GM18526 (cell line): ENCODE results near the gene CCNT1.

Experiments used
- POLR2A ChIP-seq: IDR thresholded peaks from 3 replicates; pipeline ENCODE4 v1.6.1; 2011; ENCODE audit not compliant: insufficient read length; ENCODE audit errors: extremely low read depth

Gene CCNT1

GRCh38 chr12:48694038-48694437, 22.5 kb downstream of the CCNT1 start:
- TF ChIP-seq POLR2A, result no peak

- TF ChIP-seq POLR2A, result no peak
These were observed 22.9 kb downstream of the CCNT1 start for GRCh38 chr12:48693572-48693971.

GRCh38 chr12:48691826-48692487, 24.6 kb downstream of the CCNT1 start:
- TF ChIP-seq POLR2A, result no peak

DNA sequence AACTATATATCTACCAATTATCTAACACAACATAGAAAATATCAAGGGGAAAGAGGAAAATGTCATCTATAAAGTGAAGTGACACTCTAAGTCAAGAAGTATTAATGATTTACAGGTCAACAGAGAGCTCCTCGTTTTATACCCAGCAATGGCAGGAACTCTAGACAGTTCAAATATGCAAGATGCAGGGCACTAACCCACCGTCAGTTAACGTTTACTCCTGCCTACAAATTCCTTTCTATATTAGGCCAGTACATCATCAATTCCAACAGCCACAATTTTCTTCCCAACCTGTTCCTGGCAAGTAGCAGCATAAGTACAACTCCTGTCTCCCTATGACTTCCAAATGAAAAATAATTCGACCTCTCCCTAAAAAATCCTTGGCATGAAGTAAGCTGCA, 25.5 kb downstream of the CCNT1 start:
- no peak for TF ChIP-seq POLR2A

DNA sequence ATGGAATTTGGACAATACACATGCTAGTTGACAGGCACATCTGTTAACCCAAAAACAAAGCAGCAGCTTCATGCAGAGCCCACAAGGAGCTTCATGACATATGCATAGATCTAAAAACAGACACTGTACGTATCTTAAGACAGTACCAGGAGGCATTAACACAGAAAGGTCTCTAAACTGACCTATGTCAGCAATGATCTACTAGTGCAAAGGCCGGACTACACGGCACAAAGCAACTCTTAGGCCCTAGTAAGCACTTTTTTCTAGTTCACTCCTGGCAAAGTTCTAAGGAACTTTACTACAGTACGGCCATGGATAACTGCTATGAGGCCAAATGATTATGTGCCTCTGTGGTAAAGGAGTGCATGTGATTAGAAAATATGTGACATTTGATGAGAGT, 26.1 kb downstream of the CCNT1 start:
- no peak for TF ChIP-seq POLR2A

GRCh38 chr12:48688836-48689235, 27.7 kb downstream of the CCNT1 start:
- TF ChIP-seq POLR2A, result no peak

- TF ChIP-seq POLR2A, result no peak
These were observed 28.9 kb downstream of the CCNT1 start for GRCh38 chr12:48687592-48687991.

DNA sequence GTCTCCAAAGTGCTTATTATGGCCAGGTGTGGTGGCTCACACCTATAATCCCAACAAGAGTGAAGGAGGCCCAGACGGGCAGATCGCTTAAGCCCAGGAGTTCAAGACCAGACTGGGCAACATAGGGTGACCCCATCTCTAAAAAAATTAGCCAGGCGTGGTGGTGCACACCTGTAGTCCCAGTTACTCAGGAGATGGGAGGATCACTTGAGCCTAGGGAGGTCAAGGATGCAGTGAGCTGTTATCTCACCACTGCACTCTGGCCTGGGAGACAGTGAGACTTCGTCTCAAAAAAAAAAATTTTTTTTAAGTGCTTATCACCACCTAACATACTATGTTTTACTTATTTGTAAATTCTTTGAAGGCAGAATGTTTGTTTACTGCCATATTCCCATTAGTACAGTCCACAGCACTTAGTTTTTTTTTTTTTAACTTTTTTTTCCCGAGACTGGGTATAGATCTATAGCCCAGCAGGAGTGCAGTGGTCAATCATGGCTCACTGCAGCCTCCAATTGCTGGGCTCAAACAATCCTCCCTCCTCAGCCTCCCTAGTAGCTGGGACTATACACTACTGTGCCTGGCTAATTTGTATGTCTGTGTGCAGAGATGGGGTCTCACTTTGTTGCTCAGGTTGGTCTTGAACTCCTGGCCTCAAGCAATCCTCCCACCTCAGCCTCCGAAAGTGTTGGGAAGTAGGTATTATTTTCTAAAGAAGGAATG, 29.7 kb downstream of the CCNT1 start:
- TF ChIP-seq POLR2A, result no peak

GRCh38 chr12:48686037-48686595, 30.4 kb downstream of the CCNT1 start:
- TF ChIP-seq POLR2A, result no peak

DNA sequence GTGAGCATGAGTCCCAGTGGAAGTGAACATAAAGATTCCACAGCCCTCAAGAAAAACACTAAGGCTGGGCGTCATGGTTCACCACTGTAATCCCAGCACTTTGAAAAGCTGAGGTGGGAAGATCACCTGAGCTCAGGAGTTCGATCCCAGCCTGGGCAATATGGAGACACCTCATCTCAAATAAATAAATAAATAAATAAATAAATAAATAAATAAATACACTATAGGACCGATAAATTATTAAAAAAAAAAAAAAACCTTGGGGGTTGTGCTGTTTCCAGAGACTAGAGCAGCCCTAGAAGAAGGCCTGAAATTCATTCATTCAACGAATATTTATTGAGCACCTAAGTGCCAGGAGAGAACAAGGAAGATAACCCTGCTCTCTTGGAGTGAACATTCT, 33.0 kb downstream of the CCNT1 start:
- no peak for TF ChIP-seq POLR2A

- no peak for TF ChIP-seq POLR2A
These were observed 33.6 kb downstream of the CCNT1 start for GRCh38 chr12:48682927-48683326.

DNA sequence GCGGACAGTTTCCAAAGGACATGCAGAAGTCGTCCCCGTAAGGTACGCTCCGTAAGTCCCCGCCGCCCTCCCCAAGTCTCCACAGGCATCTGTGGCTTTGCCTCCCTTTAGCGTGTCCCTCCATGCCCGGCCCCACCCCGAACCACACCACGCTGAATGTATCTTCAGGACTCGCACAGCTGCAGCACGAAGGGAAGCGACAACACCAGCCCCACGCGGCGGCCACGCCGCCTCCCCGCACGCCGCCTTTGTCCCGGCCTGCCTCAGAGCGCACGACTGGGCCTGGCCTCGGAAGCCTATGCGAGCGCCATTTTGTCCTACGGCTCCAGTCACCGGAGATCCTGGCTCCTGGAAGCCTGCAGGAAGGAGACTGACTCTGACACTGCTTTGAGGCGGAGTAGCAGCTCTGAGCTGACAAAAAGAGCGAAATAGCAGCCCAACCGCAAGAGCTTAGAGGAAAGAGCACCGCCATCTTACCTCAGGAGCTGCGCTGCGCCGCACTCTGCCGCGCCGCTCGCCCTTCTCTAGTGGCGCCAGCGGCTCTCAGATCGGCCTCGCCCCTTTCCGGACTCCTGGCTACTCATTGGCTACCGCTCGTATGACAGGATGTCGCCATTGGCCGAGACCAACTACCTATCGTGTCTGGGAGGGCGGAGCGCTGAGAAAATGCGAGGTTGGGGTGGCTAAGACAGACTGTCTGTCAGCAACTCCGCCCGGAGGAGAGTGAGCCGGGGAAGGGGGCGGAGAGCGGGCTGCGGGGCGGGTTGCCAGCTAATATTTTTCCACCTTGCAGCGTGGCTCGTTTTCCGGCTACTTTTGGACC, 34.6 kb downstream of the CCNT1 start, which contains the start of gene KANSL2:
KANSL2 (minus strand) TSS at position 529 of the 823 bp plus-strand sequence. CDS start 606 bp downstream, outside the sequence.
- TF ChIP-seq POLR2A, result peak; percentile 98

GRCh38 chr12:48681399-48681709, 35.2 kb downstream of the CCNT1 start:
- no peak for TF ChIP-seq POLR2A

DNA sequence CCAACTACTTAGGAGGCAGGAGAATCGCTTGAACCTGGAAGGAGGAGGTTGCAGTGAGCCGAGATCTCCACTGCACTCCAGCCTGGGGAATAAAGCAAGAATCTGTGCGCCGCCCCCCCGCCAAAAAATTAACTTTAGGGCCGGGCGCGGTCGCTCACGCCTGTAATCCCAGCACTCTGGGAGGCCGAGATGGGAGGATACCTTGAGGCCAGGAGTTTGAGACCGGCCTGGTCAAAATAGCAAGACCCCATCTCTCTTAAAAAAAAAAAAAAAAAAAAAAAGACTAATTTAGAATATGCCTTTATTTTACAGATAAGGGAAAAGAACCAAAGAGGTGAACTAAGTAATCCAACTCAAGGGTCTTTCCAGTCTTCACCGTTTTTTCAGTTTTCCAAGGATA, 35.6 kb downstream of the CCNT1 start:
- no peak for TF ChIP-seq POLR2A

DNA sequence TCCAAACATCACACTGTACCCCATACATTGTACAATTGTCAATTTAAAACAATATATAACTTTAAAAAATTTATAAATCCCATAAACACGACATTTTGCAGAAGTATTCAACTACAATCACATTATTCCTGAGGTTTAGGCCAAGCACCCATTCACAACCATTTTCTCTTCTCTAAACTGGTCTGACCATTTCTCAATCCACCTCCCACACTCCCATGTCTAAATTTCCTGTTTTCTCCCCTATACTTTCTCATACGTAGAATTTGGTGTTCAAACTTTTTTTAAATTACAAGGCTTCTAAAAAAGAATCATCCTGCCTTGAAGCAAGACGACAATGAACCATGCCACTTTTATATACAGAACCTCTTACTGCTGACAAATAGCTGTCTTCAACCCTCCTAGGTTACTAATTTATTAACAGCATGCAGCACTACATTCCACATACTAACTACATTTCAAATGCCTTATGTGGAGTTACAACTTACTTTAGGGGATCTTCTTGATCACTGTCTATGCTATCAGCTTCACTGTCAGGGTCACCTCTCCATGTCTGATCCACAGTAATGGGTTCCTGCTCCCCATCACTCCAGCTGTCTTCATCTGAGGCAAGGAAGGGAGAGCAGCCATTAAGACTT, 37.8 kb downstream of the CCNT1 start:
- TF ChIP-seq POLR2A, result no peak
